HEK293 (cell line): ENCODE results near the gene SMAGP.

Experiments
- CTCF ChIA-PET: fragments of 350-600 bp; formaldehyde crosslinking; extraction: SDS; loops from one replicate; lab custom pipeline; 2021; ENCODE audit warnings: antibody characterized with exemption; lab: Yijun Ruan, JAX
- POLR2A ChIA-PET: fragments of 300-600 bp; formaldehyde crosslinking; extraction: SDS; loops from one replicate; lab custom pipeline; 2020; ENCODE audit warnings: antibody characterized with exemption, inconsistent platforms; lab: Yijun Ruan, JAX
- H3K27ac ChIP-seq: fragments of 200-500 bp; sonication (Bioruptor generic); 2 replicates; pipeline ENCODE4 v1.5.1; 2014; ENCODE audit warnings: low read depth, low read length, control low read depth, inconsistent platforms; ENCODE audit errors: extremely low read depth
- H3K36me3 ChIP-seq, 2 experiments: fragments of 200-500 bp in 1 of 2; sonication (Bioruptor generic) in 1 of 2; 1 replicate in 1 of 2; 2 replicates in 1 of 2; pipeline ENCODE4 v1.5.1; 2014 to 2017; ENCODE audit warnings: inconsistent platforms in 2 of 2, low read length in 2 of 2; ENCODE audit not compliant: control insufficient read depth in 2 of 2, insufficient read depth in 1 of 2
- H3K4me1 ChIP-seq: fragments of 200-500 bp; sonication (Bioruptor generic); 2 replicates; pipeline ENCODE4 v1.5.1; 2014; ENCODE audit warnings: mild to moderate bottlenecking, low read length, inconsistent platforms; ENCODE audit not compliant: control insufficient read depth, insufficient read depth
- H3K4me3 ChIP-seq: 2 replicates; pipeline ENCODE4 v1.5.1; 2011; ENCODE audit warnings: low read depth, mild to moderate bottlenecking, control low read depth, low read length, moderate library complexity
- H3K9me3 ChIP-seq: fragments of 200-500 bp; sonication (Bioruptor generic); 2 replicates; pipeline ENCODE4 v1.5.1; 2014; ENCODE audit warnings: low read depth, low read length, inconsistent platforms; ENCODE audit not compliant: control insufficient read depth, insufficient read depth
- BCL11B ChIP-seq: fragments of 450-650 bp; formaldehyde crosslinking; IDR thresholded peaks from 2 replicates; pipeline ENCODE4 v1.5.1; 2016; ENCODE audit warnings: low read depth, missing biosample characterization, missing genetic modification characterization
- CTCF ChIP-seq: fragments of 450-650 bp; formaldehyde crosslinking; IDR thresholded peaks from 2 replicates; pipeline ENCODE4 v1.5.1; 2016; ENCODE audit warnings: missing biosample characterization, missing genetic modification characterization
- GLIS1 ChIP-seq: fragments of 450-650 bp; formaldehyde crosslinking; IDR thresholded peaks from 2 replicates; pipeline ENCODE4 v1.5.1; 2016; ENCODE audit warnings: missing biosample characterization, missing genetic modification characterization
- GLIS2 ChIP-seq: fragments of 450-650 bp; formaldehyde crosslinking; IDR thresholded peaks from 2 replicates; pipeline ENCODE4 v1.5.1; 2016; ENCODE audit warnings: missing biosample characterization, missing genetic modification characterization
- HIC1 ChIP-seq: fragments of 450-650 bp; formaldehyde crosslinking; IDR thresholded peaks from 2 replicates; pipeline ENCODE4 v1.5.1; 2016; ENCODE audit warnings: missing biosample characterization, missing genetic modification characterization
- MEIS1 ChIP-seq: sonication (generic); formaldehyde crosslinking; IDR thresholded peaks from 2 replicates; pipeline ENCODE4 v1.8.1; 2022; ENCODE audit warnings: missing genetic modification reagents, mild to moderate bottlenecking, borderline replicate concordance
- PRDM10 ChIP-seq: fragments of 450-650 bp; formaldehyde crosslinking; IDR thresholded peaks from 2 replicates; pipeline ENCODE4 v1.5.1; 2016; ENCODE audit warnings: missing biosample characterization, missing genetic modification characterization
- ZNF121 ChIP-seq: fragments of 450-650 bp; formaldehyde crosslinking; IDR thresholded peaks from 2 replicates; pipeline ENCODE4 v1.5.1; 2016; ENCODE audit warnings: missing biosample characterization, missing genetic modification characterization
- ZNF280D ChIP-seq: fragments of 450-650 bp; formaldehyde crosslinking; IDR thresholded peaks from 2 replicates; pipeline ENCODE4 v1.5.1; 2016; ENCODE audit warnings: missing biosample characterization, missing genetic modification characterization
- ZNF354C ChIP-seq: fragments of 450-650 bp; formaldehyde crosslinking; IDR thresholded peaks from 2 replicates; pipeline ENCODE4 v1.5.1; 2016; ENCODE audit warnings: missing biosample characterization, missing genetic modification characterization, low read depth, borderline replicate concordance
- ZNF518A ChIP-seq: fragments of 450-650 bp; formaldehyde crosslinking; conservative IDR thresholded peaks from 2 replicates; pipeline ENCODE4 v1.5.1; 2016; ENCODE audit warnings: low read depth, missing biosample characterization, missing genetic modification characterization
- ZNF561 ChIP-seq: fragments of 450-650 bp; IDR thresholded peaks from 2 replicates; pipeline ENCODE4 v1.5.1; 2018; ENCODE audit warnings: missing biosample characterization, missing genetic modification characterization, borderline replicate concordance
- ZNF596 ChIP-seq: fragments of 450-650 bp; IDR thresholded peaks from 2 replicates; pipeline ENCODE4 v1.5.0; 2018; ENCODE audit warnings: missing biosample characterization, mild to moderate bottlenecking, missing genetic modification characterization, moderate library complexity
- ZNF626 ChIP-seq: fragments of 450-650 bp; sonication (Bioruptor Pico); formaldehyde crosslinking; IDR thresholded peaks from 2 replicates; pipeline ENCODE4 v1.5.1; 2018; ENCODE audit warnings: missing biosample characterization, missing genetic modification characterization, inconsistent platforms
- ZNF707 ChIP-seq: fragments of 450-650 bp; formaldehyde crosslinking; IDR thresholded peaks from 2 replicates; pipeline ENCODE4 v1.5.1; 2016; ENCODE audit warnings: missing biosample characterization, missing genetic modification characterization
- ZNF777 ChIP-seq: fragments of 450-650 bp; formaldehyde crosslinking; IDR thresholded peaks from 2 replicates; pipeline ENCODE4 v1.5.1; 2017; ENCODE audit warnings: missing biosample characterization, missing genetic modification characterization, borderline replicate concordance

The SMAGP gene

GRCh38 chr12:51264297-51264696 lies 5.9 kb downstream of the SMAGP start (continued):
- no peak for TF ChIP-seq ZNF777 (tag by site-specific recombination)
- TF ChIP-seq ZNF354C (tag by site-specific recombination): no peak
- TF ChIP-seq BCL11B (tag by site-specific recombination): no peak
- TF ChIP-seq ZNF626 (tag by site-specific recombination): no peak

- Histone ChIP-seq H3K27ac (no peak overlapping the region), H3K36me3 (no peaks in the 10 kb centered on the region), H3K9me3 (no peaks in the 10 kb centered on the region), H3K4me1 (no peaks in the 10 kb centered on the region), H3K4me3 (no peak overlapping the region)
- ChIA-PET POLR2A (no interaction called here), CTCF (interaction anchor here (0.6 to 2.0 kb wide), 10 partner anchors 11 to 368 kb away, joined by 3 to 10 read pairs (median 3); no protein-coding TSS in a partner anchor)
- TF ChIP-seq PRDM10 (tag by site-specific recombination) (peak; percentile 37; the same call in 1 of the 2 replicates), ZNF707 (tag by site-specific recombination) (no peak), ZNF121 (tag by site-specific recombination) (peak; percentile 67; the same call in 1 of the 2 replicates)
These were observed 6.9 kb downstream of the SMAGP start for GRCh38 chr12:51263341-51263740.

- no peak overlapping the region for H3K27ac ChIP-seq
- no peak overlapping the region for H3K4me3 ChIP-seq
- POLR2A ChIA-PET: no interaction called here
- H3K36me3 ChIP-seq: no peaks in the 10 kb centered on the region
- CTCF ChIA-PET: interaction anchor here (0.6 to 2.0 kb wide), 10 partner anchors 10 to 369 kb away, joined by 3 to 10 read pairs (median 4); no protein-coding TSS in a partner anchor
- no peaks in the 10 kb centered on the region for H3K4me1 ChIP-seq
- H3K9me3 ChIP-seq: no peaks in the 10 kb centered on the region
- TF ChIP-seq MEIS1 (no peak), GLIS2 (tag by site-specific recombination) (0 out of 2 replicates have a peak, but pooled peaks have one; percentile 14), CTCF (tag by site-specific recombination) (peak; percentile 29; the same call in 1 of the 2 replicates), GLIS1 (peak; percentile 21; the same call in 1 of the 2 replicates), ZNF518A (tag by site-specific recombination) (no peak), HIC1 (tag by site-specific recombination) (0 out of 2 replicates have a peak, but pooled peaks have one; percentile 24), ZNF280D (tag by site-specific recombination) (no peak), ZNF561 (tag by site-specific recombination) (0 out of 2 replicates have a peak, but pooled peaks have one; percentile 58), ZNF596 (no peak)
These were observed 7.4 kb downstream of the SMAGP start for GRCh38 chr12:51262758-51263177.
